Erythroblast (primary cell): ENCODE results near the gene XPR1.

ENCODE experiments used
- GATA1 ChIP-seq: IDR thresholded peaks from 2 replicates; pipeline ENCODE4 v1.6.1; 2011; ENCODE audit warnings: low read depth, mild to moderate bottlenecking, control low read depth, low read length, moderate library complexity
- POLR2A ChIP-seq: IDR thresholded peaks from 2 replicates; pipeline ENCODE4 v1.6.1; 2011; ENCODE audit warnings: mild to moderate bottlenecking, low read length

GRCh38 chr1:180614730-180615129, 17.1 kb upstream of the XPR1 start:
- no peak for TF ChIP-seq POLR2A
- no peak for TF ChIP-seq GATA1
